PC-9 (cell line): ENCODE data around the gene ACOXL. TPM values are rescaled to one million over a fixed set of nuclear protein-coding genes. Genes with fewer than 3 reads are reported as not detected.
"Not testable (repeated sequence)": the region's sequence is repeated elsewhere in the genome, so short reads cannot be mapped to it uniquely, and the experiment has no call there.

Source experiments
- BruUV-seq: library from RNA; stranded (reverse); fragments of 400-500 nt; replicated peaks from 2 replicates; lab custom pipeline; 2021; lab: Mats Ljungman, UMichigan
- CTCF ChIA-PET: fragments of 300-600 bp; sonication (Branson Sonifier 250); formaldehyde crosslinking; loops from one replicate; lab custom pipeline; 2022; ENCODE audit warnings: antibody characterized with exemption; lab: Charles Lee
- POLR2A ChIA-PET: fragments of 300-600 bp; sonication (Branson Sonifier 250); formaldehyde crosslinking; loops from one replicate; lab custom pipeline; 2022; ENCODE audit warnings: antibody characterized with exemption; ENCODE audit not compliant: unreplicated experiment; lab: Charles Lee
- DNase-seq, 2 experiments: peaks; one replicate each; pipeline versions ENCODE4 v3.0.0 to v3.0.0-alpha.2; 2015 to 2022; ENCODE audit warnings: mixed read lengths in 1 of 2
- H2AFZ ChIP-seq: fragments of 200-600 bp; sonication (generic); 2 replicates; pipeline ENCODE4 v1.8.1; 2017; ENCODE audit warnings: antibody characterized with exemption
- H3F3A ChIP-seq: fragments of 200-600 bp; sonication (generic); 2 replicates; pipeline ENCODE4 v1.8.1; 2017; ENCODE audit warnings: antibody characterized with exemption, mild to moderate bottlenecking, low read depth; ENCODE audit not compliant: insufficient read depth
- H3K27ac ChIP-seq: fragments of 200-600 bp; sonication (generic); 2 replicates; pipeline ENCODE4 v1.6.1; 2016; ENCODE audit warnings: mixed run types
- H3K27me3 ChIP-seq: fragments of 200-600 bp; sonication (generic); 2 replicates; pipeline ENCODE4 v1.6.1; 2016; ENCODE audit warnings: low read depth, mixed run types; ENCODE audit not compliant: insufficient read depth
- H3K36me3 ChIP-seq: fragments of 200-600 bp; sonication (generic); 2 replicates; pipeline ENCODE4 v1.6.1; 2016; ENCODE audit warnings: low read depth, mixed run types
- H3K4me1 ChIP-seq: fragments of 200-600 bp; sonication (generic); replicated peaks from 2 replicates; pipeline ENCODE4 v1.6.1; 2016; ENCODE audit warnings: mixed run types; ENCODE audit not compliant: insufficient read depth
- H3K4me2 ChIP-seq: fragments of 200-600 bp; sonication (generic); 2 replicates; pipeline ENCODE4 v1.6.1; 2017; ENCODE audit warnings: mixed run types
- H3K4me3 ChIP-seq: fragments of 200-600 bp; sonication (generic); 2 replicates; pipeline ENCODE4 v1.6.1; 2016; ENCODE audit warnings: mixed run types
- H3K79me2 ChIP-seq: fragments of 200-600 bp; sonication (generic); 2 replicates; pipeline ENCODE4 v1.6.1; 2017; ENCODE audit warnings: low read depth, mixed run types
- H3K9me2 ChIP-seq: fragments of 200-600 bp; sonication (generic); 2 replicates; pipeline ENCODE4 v1.8.1; 2017; ENCODE audit warnings: mild to moderate bottlenecking; ENCODE audit not compliant: insufficient read depth
- H3K9me3 ChIP-seq: fragments of 200-600 bp; sonication (generic); 2 replicates; pipeline ENCODE4 v1.8.1; 2016; ENCODE audit warnings: low read depth; ENCODE audit not compliant: insufficient read depth
- H4K20me1 ChIP-seq: fragments of 200-600 bp; sonication (generic); 2 replicates; pipeline ENCODE4 v1.8.1; 2017; ENCODE audit not compliant: insufficient read depth
- EZH2 ChIP-seq: fragments of 200-600 bp; sonication (generic); IDR thresholded peaks from 2 replicates; pipeline ENCODE4 v1.8.0; 2017; ENCODE audit warnings: antibody characterized with exemption, low read depth
- intact Hi-C: fragments of 100-400 bp; cut with micrococcal nuclease; formaldehyde crosslinking; loops from one replicate; pipeline ENCODE4 v1.10.0; 2022; ENCODE audit not compliant: unreplicated experiment
- total RNA-seq: library from RNA; stranded (reverse); gene quantifications from 2 replicates; pipeline ENCODE4 v1.2.3, GENCODE V29; 2021
- TF ChIP-seq, protein P1 (sequence below): fragments of 200-600 bp; sonication (generic); conservative IDR thresholded peaks from 2 replicates; pipeline ENCODE4 v1.6.1; 2017; ENCODE audit warnings: mixed run types, antibody characterized with exemption, mild to moderate bottlenecking, moderate library complexity

The ACOXL gene
- total RNA-seq, 1 experiment from 2014 or later: 10.7 TPM

DNA sequence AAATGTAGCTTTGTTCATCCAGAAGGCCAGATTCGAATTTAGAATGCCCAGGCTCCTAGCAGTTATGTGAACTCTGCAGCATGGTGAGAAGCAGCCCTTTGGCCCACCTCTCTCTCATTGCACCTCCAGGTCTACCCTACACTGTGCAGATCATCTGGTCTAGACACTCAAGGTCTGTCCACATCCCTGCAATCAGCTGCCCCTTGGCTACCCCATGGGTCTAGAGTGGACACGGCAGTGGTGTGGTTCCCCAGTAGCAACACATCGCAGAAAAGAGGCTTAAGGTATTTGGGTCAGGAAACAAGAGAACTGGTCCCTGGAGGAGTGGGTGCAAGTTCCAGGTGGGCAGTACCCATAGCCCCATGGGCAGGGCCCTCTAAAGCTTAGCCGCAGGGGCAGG is 311.7 kb downstream of the ACOXL start:
- Histone ChIP-seq H3K4me3 (no peak overlapping the region), H3K4me2 (no peak overlapping the region), H3K9me3 (no peaks in the 10 kb centered on the region), H3K27ac (no peak overlapping the region), H3K27me3 (no peaks in the 10 kb centered on the region), H4K20me1 (no peaks in the 10 kb centered on the region), H3F3A (no peaks in the 10 kb centered on the region), H2AFZ (no peak overlapping the region), H3K9me2 (no peaks in the 10 kb centered on the region), H3K79me2 (no peaks in the 10 kb centered on the region), H3K36me3 (no peaks in the 10 kb centered on the region), H3K4me1 (no peaks in the 10 kb centered on the region)
- TF ChIP-seq, protein P1, sequence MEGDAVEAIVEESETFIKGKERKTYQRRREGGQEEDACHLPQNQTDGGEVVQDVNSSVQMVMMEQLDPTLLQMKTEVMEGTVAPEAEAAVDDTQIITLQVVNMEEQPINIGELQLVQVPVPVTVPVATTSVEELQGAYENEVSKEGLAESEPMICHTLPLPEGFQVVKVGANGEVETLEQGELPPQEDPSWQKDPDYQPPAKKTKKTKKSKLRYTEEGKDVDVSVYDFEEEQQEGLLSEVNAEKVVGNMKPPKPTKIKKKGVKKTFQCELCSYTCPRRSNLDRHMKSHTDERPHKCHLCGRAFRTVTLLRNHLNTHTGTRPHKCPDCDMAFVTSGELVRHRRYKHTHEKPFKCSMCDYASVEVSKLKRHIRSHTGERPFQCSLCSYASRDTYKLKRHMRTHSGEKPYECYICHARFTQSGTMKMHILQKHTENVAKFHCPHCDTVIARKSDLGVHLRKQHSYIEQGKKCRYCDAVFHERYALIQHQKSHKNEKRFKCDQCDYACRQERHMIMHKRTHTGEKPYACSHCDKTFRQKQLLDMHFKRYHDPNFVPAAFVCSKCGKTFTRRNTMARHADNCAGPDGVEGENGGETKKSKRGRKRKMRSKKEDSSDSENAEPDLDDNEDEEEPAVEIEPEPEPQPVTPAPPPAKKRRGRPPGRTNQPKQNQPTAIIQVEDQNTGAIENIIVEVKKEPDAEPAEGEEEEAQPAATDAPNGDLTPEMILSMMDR: no peak
- TF ChIP-seq EZH2: no peak
- intact Hi-C loops: no loop called here
- CTCF ChIA-PET: no interaction called here
- DNase-seq: no peak
- POLR2A ChIA-PET: no interaction called here
- no TSS peak for BruUV-seq

DNA sequence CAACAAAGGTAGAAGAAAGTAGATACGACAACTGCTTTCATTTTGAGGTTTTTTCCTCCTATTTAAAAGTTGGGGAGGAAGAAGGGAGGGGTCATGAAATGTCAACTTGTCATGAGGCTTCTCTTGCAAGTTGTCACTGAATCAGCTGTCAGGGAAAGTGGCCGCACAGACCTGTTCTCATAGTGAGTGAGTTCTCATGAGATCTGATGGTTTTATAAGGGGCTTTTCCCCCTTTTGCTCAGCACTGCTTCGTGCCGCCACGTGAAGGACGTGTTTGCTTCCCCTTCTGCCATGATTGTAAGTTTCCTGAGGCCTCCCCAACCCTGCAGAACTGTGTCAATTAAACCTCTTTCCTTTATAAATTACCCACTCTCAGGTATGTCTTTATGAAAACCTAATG is 312.9 kb downstream of the ACOXL start:
- H3K79me2 ChIP-seq, H3K4me3 ChIP-seq, H4K20me1 ChIP-seq, H3K4me1 ChIP-seq, H2AFZ ChIP-seq, CTCF ChIA-PET, H3F3A ChIP-seq, H3K9me3 ChIP-seq, H3K4me2 ChIP-seq, POLR2A ChIA-PET, H3K27me3 ChIP-seq, H3K27ac ChIP-seq, BruUV-seq, H3K36me3 ChIP-seq, intact Hi-C loops, H3K9me2 ChIP-seq, DNase-seq: not testable (repeated sequence)

DNA sequence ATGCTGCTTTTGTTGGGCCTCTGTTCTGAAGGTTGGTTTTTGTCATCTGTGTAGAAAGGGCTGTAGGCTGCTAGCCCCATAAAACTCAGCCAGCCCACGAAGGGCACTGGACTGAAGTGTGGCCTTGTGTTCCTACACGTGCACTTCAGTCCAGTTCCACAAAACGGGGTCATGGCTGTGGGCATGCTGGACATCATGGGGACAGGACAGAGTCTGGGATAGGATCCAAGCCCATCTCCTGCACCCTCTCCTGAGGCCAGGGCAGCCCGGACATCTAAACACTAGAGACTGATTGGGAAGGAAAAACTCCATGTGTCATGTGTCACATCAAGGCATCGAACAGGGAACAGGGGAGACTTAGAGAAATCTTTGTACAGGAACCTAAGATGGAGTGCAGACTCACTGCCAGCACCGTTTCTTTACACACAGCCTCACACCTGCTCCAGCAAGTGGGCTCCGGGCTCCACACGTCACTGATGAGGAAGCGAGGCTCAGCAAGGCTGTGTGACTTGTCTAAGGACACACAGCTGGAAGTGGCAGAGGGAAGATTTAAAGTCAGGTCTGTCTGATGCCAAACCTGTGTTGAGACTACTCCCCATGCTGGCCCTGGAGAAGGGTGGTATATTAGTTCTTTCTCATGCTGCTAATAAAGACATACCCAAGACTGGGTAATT is 313.5 kb downstream of the ACOXL start:
- Histone ChIP-seq H2AFZ (no peak overlapping the region), H3K9me2 (no peaks in the 10 kb centered on the region), H4K20me1 (no peaks in the 10 kb centered on the region), H3K79me2 (no peaks in the 10 kb centered on the region), H3K4me3 (no peak overlapping the region), H3K27me3 (no peaks in the 10 kb centered on the region), H3K36me3 (no peaks in the 10 kb centered on the region), H3K27ac (no peak overlapping the region), H3K9me3 (no peaks in the 10 kb centered on the region), H3K4me1 (no peaks in the 10 kb centered on the region), H3K4me2 (no peak overlapping the region), H3F3A (no peaks in the 10 kb centered on the region)
- ChIA-PET CTCF (no interaction called here), POLR2A (no interaction called here)
- TF ChIP-seq, protein P1: no peak
- TF ChIP-seq EZH2: no peak
- no TSS peak for BruUV-seq
- DNase-seq: no peak
- intact Hi-C loops: no loop called here

DNA sequence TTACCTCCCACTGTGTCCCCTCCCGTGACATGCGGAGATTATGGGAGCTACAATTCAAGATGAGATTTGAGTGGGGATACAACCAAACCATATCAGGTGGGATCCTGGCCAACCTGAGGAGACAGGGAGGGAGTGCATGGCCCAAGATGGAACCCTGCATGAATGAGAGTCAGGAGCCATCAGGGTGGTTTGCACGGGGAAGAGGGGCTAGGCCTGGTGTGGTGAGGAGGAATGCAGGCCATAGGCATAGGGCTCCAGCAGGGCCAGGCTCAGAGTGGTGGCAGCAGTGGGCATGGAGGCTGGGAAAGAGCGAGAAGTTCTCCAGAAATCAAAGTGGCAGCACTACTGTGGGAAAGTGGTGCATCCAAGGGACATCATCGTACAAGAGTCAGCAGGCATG is 314.3 kb downstream of the ACOXL start:
- Histone ChIP-seq H3K79me2 (no peaks in the 10 kb centered on the region), H3K4me1 (no peaks in the 10 kb centered on the region), H3K27me3 (no peaks in the 10 kb centered on the region), H2AFZ (no peak overlapping the region), H3K4me2 (no peak overlapping the region), H4K20me1 (no peaks in the 10 kb centered on the region), H3K9me2 (no peaks in the 10 kb centered on the region), H3K27ac (no peak overlapping the region), H3K4me3 (no peak overlapping the region), H3F3A (no peaks in the 10 kb centered on the region), H3K36me3 (no peaks in the 10 kb centered on the region), H3K9me3 (no peaks in the 10 kb centered on the region)
- no TSS peak for BruUV-seq
- POLR2A ChIA-PET: no interaction called here
- TF ChIP-seq, protein P1: no peak
- no peak for TF ChIP-seq EZH2
- intact Hi-C loops: no loop called here
- DNase-seq: no peak
- CTCF ChIA-PET: no interaction called here
